ENCODE measurements around the gene LTBP2. TPM values are rescaled to one million over a fixed set of nuclear protein-coding genes. Genes with fewer than 3 reads are reported as not detected.

Gene LTBP2
- total and polyA plus RNA-seq, 2 of the 13 experiments (the other 11 are each of a cell fraction or from before 2014, with no cell fraction given) = 0.20 to 0.41 TPM

DNA sequence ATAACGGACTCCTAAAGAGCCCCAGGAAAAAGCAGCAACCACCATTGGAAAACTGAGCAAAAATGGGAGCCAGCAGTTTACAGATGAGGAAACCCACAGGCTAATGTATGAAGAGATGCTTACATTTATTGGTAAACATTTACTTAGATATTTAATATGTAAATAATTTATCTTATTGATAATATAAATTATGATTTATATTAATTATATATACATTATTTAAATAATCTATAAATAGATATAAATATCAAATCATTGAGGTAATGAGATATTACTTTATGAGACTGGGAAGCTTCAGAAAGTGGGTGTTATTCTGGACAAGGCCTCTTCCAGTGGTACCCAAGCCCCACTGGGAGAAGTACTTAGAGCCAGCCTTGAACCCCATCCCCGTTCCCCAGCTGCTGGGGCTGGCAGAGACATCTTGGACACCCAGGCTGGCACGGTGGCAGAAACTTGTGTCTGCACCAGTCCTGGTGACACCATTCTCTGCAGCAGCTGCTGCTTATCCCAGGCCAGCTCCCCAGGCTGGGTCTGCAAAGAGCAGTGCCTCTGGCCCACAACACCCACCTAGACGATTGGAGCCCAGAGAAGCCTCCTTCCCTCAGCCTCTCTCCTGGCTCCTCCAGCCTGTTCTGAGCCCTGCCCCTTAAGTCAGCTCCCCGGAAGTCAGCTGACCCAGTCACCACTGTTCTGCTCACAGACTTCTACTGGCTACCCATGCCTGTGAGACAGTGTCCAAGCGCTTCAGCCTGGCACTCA lies 92.5 kb downstream of the LTBP2 start:
- 27% methylated on average over 5 of the region's 6 CpGs for WGBS (ENCODE audit: low lambda C conversion rate)
- ChIA-PET POLR2A (no interaction called here), CTCF (ENCODE audit: low intra/inter-chr PET ratio, low total read pairs) (no interaction called here)
- Histone ChIP-seq H3K9ac (ENCODE audit: insufficient read depth, low read depth, low read length) (no peak overlapping the region), H3K4me2 (ENCODE audit: low read depth, low read length) (no peak overlapping the region), H3K36me3 (replicated peaks in 1 of 2; ENCODE audit: control insufficient read depth in 1 of 2, insufficient read depth in 2 of 2, low read length in 2 of 2) (no peaks in the 10 kb centered on the region), H3K27ac (ENCODE audit: extremely low read length, insufficient read depth, low read length) (no peak overlapping the region), H3K9me3 (ENCODE audit: low read length) (no peaks in the 10 kb centered on the region), H2AFZ (ENCODE audit: low read length) (no peak overlapping the region), H3K4me3 (replicated peaks in 1 of 3; ENCODE audit: insufficient read depth in 1 of 3, low read depth in 2 of 3, low read length in 3 of 3) (no peak overlapping the region), H3K4me1 (ENCODE audit: insufficient read depth, low read length) (peaks cover 20% of the 10 kb centered on the region), H4K20me1 (ENCODE audit: insufficient read depth, low read length) (no peaks in the 10 kb centered on the region), H3K27me3 (ENCODE audit: control insufficient read depth in 1 of 2, insufficient read depth in 2 of 2, low read length in 2 of 2) (peaks cover 0 to 8% of the 10 kb centered on the region in 2 experiments; a peak in 2 of 5 replicates), H3K79me2 (ENCODE audit: insufficient read depth, low read length) (no peaks in the 10 kb centered on the region)
- DNase-seq (ENCODE audit: low spot score) (no peak), ATAC-seq (no peak), FAIRE-seq (no peak)
- BruUV-seq (replicated peaks) = no TSS peak
- intact Hi-C loops (cut with micrococcal nuclease; ENCODE audit: unreplicated experiment) (no loop called here), in situ Hi-C loops (cut with HindIII; ENCODE audit: extremely low pct_ligation_motif_present, low pct_unique_long_range_greater_than_20kb) (no loop called here)
- TF ChIP-seq IRF2 (CRISPR knock-in tag; IDR thresholded peaks at IDR 0.05) (no peak), ZFY (CRISPR knock-in tag; IDR thresholded peaks at IDR 0.05) (no peak), ZBTB7B (CRISPR knock-in tag; IDR thresholded peaks at IDR 0.05) (no peak), ZNF124 (CRISPR knock-in tag; IDR thresholded peaks at IDR 0.05) (no peak), ETV6 (CRISPR knock-in tag; conservative IDR thresholded peaks at IDR 0.05) (no peak), RBAK (CRISPR knock-in tag; IDR thresholded peaks at IDR 0.05) (no peak), ARHGAP35 (CRISPR knock-in tag; IDR thresholded peaks at IDR 0.05; ENCODE audit: borderline replicate concordance) (no peak), FOXA1 (IDR thresholded peaks at IDR 0.05) (no peak), FOXA1 (CRISPR knock-in tag; IDR thresholded peaks at IDR 0.05) (no peak), ZNF367 (CRISPR knock-in tag; IDR thresholded peaks at IDR 0.05; ENCODE audit: borderline replicate concordance) (no peak), SP140L (CRISPR knock-in tag; IDR thresholded peaks at IDR 0.05; ENCODE audit: borderline replicate concordance) (no peak), EZH2 (conservative IDR thresholded peaks at IDR 0.05; ENCODE audit: low read depth, low read length) (no peak), CCAR2 (optimal IDR thresholded peaks at IDR 0.05; ENCODE audit: low read depth, low read length) (no peak), ZNF138 (CRISPR knock-in tag; IDR thresholded peaks at IDR 0.05; ENCODE audit: low read depth) (no peak), ZNF639 (CRISPR knock-in tag; conservative IDR thresholded peaks at IDR 0.05) (no peak)

Data from HepG2 (cell line).